H1 (cell line): ENCODE results near the gene OTUD3. TPM values are rescaled to one million over a fixed set of nuclear protein-coding genes. Genes with fewer than 3 reads are reported as not detected.

Experiments used
- CTCF ChIA-PET: fragments of 300-600 bp; sonication (Branson Sonifier 250); formaldehyde crosslinking; loops from one replicate; lab custom pipeline; 2021; ENCODE audit not compliant: partially characterized antibody; lab: Charles Lee
- POLR2A ChIA-PET: fragments of 300-600 bp; sonication (Branson Sonifier 250); formaldehyde crosslinking; loops from one replicate; lab custom pipeline; 2021; ENCODE audit warnings: inconsistent platforms; ENCODE audit not compliant: partially characterized antibody; lab: Charles Lee
- DNase-seq, 2 experiments: peaks; one replicate each; pipeline versions ENCODE4 v3.0.0 to v3.0.0-alpha.2; 2010 to 2022; ENCODE audit warnings: low spot score in 2 of 2, low read depth in 1 of 2, mixed read lengths in 1 of 2
- FAIRE-seq: peaks from 2 replicates; lab custom pipeline; 2011; peaks lifted over from hg19 to GRCh38; lab: Jason Lieb, UNC
- H2AFZ ChIP-seq: 2 replicates; pipeline ENCODE4 v1.8.1; 2012; ENCODE audit warnings: low read length, inconsistent platforms
- H2AK5ac ChIP-seq: 2 replicates; pipeline ENCODE4 v1.6.1; 2013; ENCODE audit warnings: low read depth, low read length
- H2BK120ac ChIP-seq: replicated peaks from 2 replicates; pipeline ENCODE3; 2013; ENCODE audit warnings: low read depth, low read length, inconsistent platforms
- H2BK12ac ChIP-seq: 2 replicates; pipeline ENCODE4 v1.6.1; 2013; ENCODE audit warnings: low read depth, low read length
- H2BK15ac ChIP-seq: 2 replicates; pipeline ENCODE4 v1.6.1; 2013; ENCODE audit warnings: low read length
- H2BK20ac ChIP-seq: 2 replicates; pipeline ENCODE4 v1.6.1; 2013; ENCODE audit warnings: low read length
- H2BK5ac ChIP-seq: 2 replicates; pipeline ENCODE4 v1.6.1; 2013; ENCODE audit warnings: low read depth, low read length
- H3K14ac ChIP-seq: 2 replicates; pipeline ENCODE4 v1.6.1; 2013; ENCODE audit warnings: inconsistent platforms; ENCODE audit not compliant: insufficient read length
- H3K18ac ChIP-seq: 2 replicates; pipeline ENCODE4 v1.6.1; 2013; ENCODE audit warnings: low read length; ENCODE audit errors: extremely low read depth
- H3K23ac ChIP-seq: 2 replicates; pipeline ENCODE4 v1.6.1; 2013; ENCODE audit warnings: inconsistent platforms; ENCODE audit not compliant: insufficient read length
- H3K23me2 ChIP-seq: 2 replicates; pipeline ENCODE4 v1.6.1; 2013; ENCODE audit warnings: low read depth, low read length
- H3K27ac ChIP-seq: 2 replicates; pipeline ENCODE4 v1.6.1; 2011; ENCODE audit warnings: low read depth, low read length, inconsistent platforms
- H3K27me3 ChIP-seq, 4 experiments: replicated peaks in 1 of 4; 1 replicate in 1 of 4; 2 replicates in 3 of 4; pipeline versions ENCODE4 v1.6.1 to v1.8.1; 2011 to 2013; ENCODE audit warnings: low read length in 3 of 4, mild to moderate bottlenecking in 3 of 4, inconsistent platforms in 2 of 4, mixed read lengths in 2 of 4, moderate library complexity in 1 of 4; ENCODE audit not compliant: control insufficient read depth in 3 of 4, insufficient read depth in 3 of 4; ENCODE audit errors: extremely low read depth in 1 of 4
- H3K36me3 ChIP-seq, 4 experiments: 2 replicates each; pipeline versions ENCODE4 v1.6.1 to v1.8.1; 2011 to 2013; ENCODE audit warnings: mild to moderate bottlenecking in 4 of 4, low read length in 3 of 4, moderate library complexity in 2 of 4, control low read depth in 1 of 4, inconsistent platforms in 1 of 4; ENCODE audit not compliant: insufficient read depth in 4 of 4, control insufficient read depth in 2 of 4
- H3K4ac ChIP-seq: replicated peaks from 2 replicates; pipeline ENCODE3; 2013; ENCODE audit warnings: low read length, low read depth, mixed read lengths, inconsistent platforms; ENCODE audit not compliant: insufficient read length
- H3K4me1 ChIP-seq, 4 experiments: replicated peaks in 1 of 4; 1 replicate in 1 of 4; 2 replicates in 3 of 4; pipeline versions ENCODE4 v1.6.1 to v1.8.1; 2011 to 2013; ENCODE audit warnings: low read length in 3 of 4, inconsistent platforms in 2 of 4, mixed read lengths in 1 of 4; ENCODE audit not compliant: insufficient read depth in 4 of 4, control insufficient read depth in 3 of 4
- H3K4me2 ChIP-seq, 2 experiments: 2 replicates each; pipeline versions ENCODE4 v1.6.1 to v1.8.1; 2011 to 2013; ENCODE audit warnings: low read depth in 2 of 2, low read length in 2 of 2, control low read depth in 1 of 2, inconsistent platforms in 1 of 2, mild to moderate bottlenecking in 1 of 2; ENCODE audit not compliant: insufficient read depth in 1 of 2
- H3K4me3 ChIP-seq, 4 experiments: fragments of 200-600, 300-600 bp in 1 of 4; sonication (generic), shearing (Covaris generic), sonication (Bioruptor Twin) in 1 of 4; 2 replicates each; pipeline versions ENCODE4 v1.5.1 to v1.8.1; 2011 to 2016; ENCODE audit warnings: low read length in 4 of 4, low read depth in 3 of 4, control low read depth in 2 of 4, inconsistent platforms in 2 of 4, mild to moderate bottlenecking in 2 of 4, mixed read lengths in 1 of 4, moderate library complexity in 1 of 4; ENCODE audit not compliant: insufficient read depth in 2 of 4; ENCODE audit errors: extremely low read depth in 1 of 4
- H3K56ac ChIP-seq: replicated peaks from 2 replicates; pipeline ENCODE3; 2013; ENCODE audit warnings: low read depth, mild to moderate bottlenecking, mixed read lengths, low read length, inconsistent platforms; ENCODE audit not compliant: insufficient read length
- H3K79me1 ChIP-seq: 2 replicates; pipeline ENCODE4 v1.6.1; 2013; ENCODE audit warnings: low read depth, low read length, control low read depth
- H3K79me2 ChIP-seq, 2 experiments: 2 replicates each; pipeline versions ENCODE4 v1.6.1 to v1.8.1; 2012 to 2013; ENCODE audit warnings: low read length in 2 of 2, mild to moderate bottlenecking in 2 of 2, inconsistent platforms in 1 of 2; ENCODE audit not compliant: insufficient read depth in 2 of 2, control insufficient read depth in 1 of 2
- H3K9ac ChIP-seq, 4 experiments: replicated peaks in 1 of 4; 1 replicate in 1 of 4; 2 replicates in 3 of 4; pipeline versions ENCODE4 v1.6.1 to v1.8.1; 2011 to 2013; ENCODE audit warnings: low read depth in 3 of 4, low read length in 3 of 4, control low read depth in 2 of 4, mild to moderate bottlenecking in 2 of 4, moderate library complexity in 2 of 4, inconsistent platforms in 1 of 4; ENCODE audit errors: extremely low read depth in 1 of 4
- H3K9me3 ChIP-seq, 2 experiments: 2 replicates each; pipeline versions ENCODE4 v1.6.1 to v1.8.1; 2012 to 2013; ENCODE audit warnings: mild to moderate bottlenecking in 2 of 2, moderate library complexity in 2 of 2, control low read depth in 1 of 2, inconsistent platforms in 1 of 2, low read depth in 1 of 2, low read length in 1 of 2, mixed read lengths in 1 of 2; ENCODE audit not compliant: insufficient read depth in 2 of 2
- H4K20me1 ChIP-seq, 2 experiments: replicated peaks in 1 of 2; 2 replicates each; pipeline versions ENCODE3 to v1.8.1; 2011 to 2013; ENCODE audit warnings: inconsistent platforms in 2 of 2, low read length in 2 of 2, mild to moderate bottlenecking in 1 of 2; ENCODE audit not compliant: insufficient read depth in 2 of 2, control insufficient read depth in 1 of 2
- H4K5ac ChIP-seq: 2 replicates; pipeline ENCODE4 v1.6.1; 2013; ENCODE audit warnings: low read length, low read depth, mixed read lengths, inconsistent platforms; ENCODE audit not compliant: insufficient read length
- H4K8ac ChIP-seq: 2 replicates; pipeline ENCODE4 v1.8.0; 2013; ENCODE audit warnings: mild to moderate bottlenecking, moderate library complexity, low read length, inconsistent platforms; ENCODE audit not compliant: insufficient read depth; ENCODE audit errors: extremely low read depth
- H4K91ac ChIP-seq: replicated peaks from 2 replicates; pipeline ENCODE3; 2013; ENCODE audit warnings: low read length, mixed read lengths, inconsistent platforms; ENCODE audit not compliant: insufficient read length
- ASH2L ChIP-seq: fragments of 200-600, 300-600 bp; sonication (generic); IDR thresholded peaks from one replicate; pipeline ENCODE4 v1.7.1; 2017; ENCODE audit warnings: low read length
- CTBP2 ChIP-seq: IDR thresholded peaks from 2 replicates; pipeline ENCODE4 v1.7.0; 2011; ENCODE audit warnings: borderline replicate concordance, mild to moderate bottlenecking, moderate library complexity, mixed read lengths, low read length; ENCODE audit not compliant: insufficient read depth, insufficient read length
- WGBS, 2 experiments: shearing (Covaris generic) in 1 of 2; methylation state at CpG; one replicate each; pipeline versions ENCODE4 v1.1.6 to v1.1.7; 2013 to 2015; ENCODE audit warnings: low lambda C conversion rate in 2 of 2, mixed read lengths in 2 of 2, inconsistent platforms in 1 of 2, low coverage in 1 of 2, missing lambda C conversion rate in 1 of 2; ENCODE audit not compliant: insufficient replicate concordance in 2 of 2, insufficient coverage in 1 of 2, insufficient read length in 1 of 2; ENCODE audit errors: extremely low coverage in 1 of 2, missing lambda C conversion rate in 1 of 2; 5-methylcytosine and 5-hydroxymethylcytosine counted together
- polyA plus RNA-seq, 7 experiments: library from polyadenylated mRNA; depleted of rRNA in 3 of 7; stranded (reverse) in 5 of 7; unstranded in 2 of 7; fragments of >200 nt in 5 of 7; fragments of 200-250 nt in 2 of 7; gene quantifications; 1 replicate in 5 of 7; 2 replicates in 1 of 7; 4 replicates in 1 of 7; pipeline versions ENCODE4 v1.2.1 to v1.2.3, GENCODE V29; 2011 to 2013; ENCODE audit warnings: missing spikeins in 2 of 7, mixed read lengths in 2 of 7
- total RNA-seq: library from RNA; stranded (reverse); fragmentation: NEBNext Ultra II Directional; extraction: Animal tissue kit (Norgen Biotek cat#: 25700); gene quantifications from 2 replicates; pipeline ENCODE4 v1.2.1, GENCODE V29; 2021

Gene OTUD3
- total and polyA plus RNA-seq, 2 of the 8 experiments (the other 6 are each of a cell fraction or from before 2014, with no cell fraction given) = 6.3 to 11.9 TPM

- ChIA-PET CTCF (interaction anchor here (1.1 to 2.0 kb wide), 3 partner anchors 11 to 248 kb away, joined by 3 to 6 read pairs (median 3); no protein-coding TSS in a partner anchor), POLR2A (no interaction called here)
- no peaks in the 10 kb centered on the region for H3K79me2 ChIP-seq
- no peak overlapping the region for H2AFZ ChIP-seq
- no peak overlapping the region for H2AK5ac ChIP-seq
- H3K4me2 ChIP-seq = no peak overlapping the region
- H3K18ac ChIP-seq = no peak overlapping the region
- H3K27me3 ChIP-seq = no peaks in the 10 kb centered on the region
- H3K56ac ChIP-seq = no peak overlapping the region
- H4K20me1 ChIP-seq = no peaks in the 10 kb centered on the region
- H3K23me2 ChIP-seq = no peaks in the 10 kb centered on the region
- H3K9me3 ChIP-seq = no peaks in the 10 kb centered on the region
- no peaks in the 10 kb centered on the region for H3K79me1 ChIP-seq
- no peak overlapping the region for H2BK15ac ChIP-seq
- no peak overlapping the region for H4K8ac ChIP-seq
- no peak overlapping the region for H3K14ac ChIP-seq
- H3K27ac ChIP-seq = no peak overlapping the region
- FAIRE-seq (no peak), DNase-seq (no peak)
- H3K4me1 ChIP-seq = no peaks in the 10 kb centered on the region
- H3K9ac ChIP-seq = no peak overlapping the region
- H4K5ac ChIP-seq = no peak overlapping the region
- no peak overlapping the region for H3K4ac ChIP-seq
- H2BK120ac ChIP-seq = no peak overlapping the region
- no peak overlapping the region for H3K23ac ChIP-seq
- H2BK12ac ChIP-seq = no peak overlapping the region
- no peak overlapping the region for H2BK5ac ChIP-seq
- H3K36me3 ChIP-seq = peaks cover 22 to 79% (median 66%) of the 10 kb centered on the region in 4 experiments
- 95% methylated on average over 5 of the region's 5 CpGs; no CpG with 5 or more reads in 1 of the 2 experiments for whole genome bisulfite sequencing, 2 experiments
- no peak overlapping the region for H4K91ac ChIP-seq
- no peak overlapping the region for H2BK20ac ChIP-seq
- no peak overlapping the region for H3K4me3 ChIP-seq
- TF ChIP-seq CTBP2 (no peak), ASH2L (no peak)
Measured at GRCh38 chr1:19909392-19909791, 27.2 kb downstream of the OTUD3 start.
